GM18520 (cell line): ENCODE measurements around the gene BRSK1.

Experiments used
- ATAC-seq: cut with Tn5 transposase; IDR thresholded peaks from one replicate; pipeline ENCODE4 v1.9.1; 2021; ENCODE audit not compliant: unreplicated experiment

Gene BRSK1

GRCh38 chr19:55352040-55352439 is 68.2 kb downstream of the BRSK1 start:
- no peak for ATAC-seq

GRCh38 chr19:55352549-55353145 is 68.8 kb downstream of the BRSK1 start:
- no peak for ATAC-seq

GRCh38 chr19:55353356-55353802 is 69.6 kb downstream of the BRSK1 start:
- no peak for ATAC-seq

GRCh38 chr19:55353803-55354697 is 70.3 kb downstream of the BRSK1 start:
- no peak for ATAC-seq

- ATAC-seq = no peak
These were observed 71.0 kb downstream of the BRSK1 start, which contains the start of gene COX6B2 for GRCh38 chr19:55354698-55355212. TSS of gene COX6B2 (minus strand) at chr19:55354719. CDS start at chr19:55354521, 198 bp downstream.

- no peak for ATAC-seq
These were observed 71.5 kb downstream of the BRSK1 start for GRCh38 chr19:55355213-55355821.

- no peak for ATAC-seq
These were observed 74.7 kb downstream of the BRSK1 start for GRCh38 chr19:55358493-55358892.

GRCh38 chr19:55358943-55359908 is 75.4 kb downstream of the BRSK1 start:
- ATAC-seq = no peak

GRCh38 chr19:55360902-55361301 is 77.1 kb downstream of the BRSK1 start:
- ATAC-seq = no peak
